ENCODE results near the gene N4BP2L2.

N4BP2L2 gene

DNA sequence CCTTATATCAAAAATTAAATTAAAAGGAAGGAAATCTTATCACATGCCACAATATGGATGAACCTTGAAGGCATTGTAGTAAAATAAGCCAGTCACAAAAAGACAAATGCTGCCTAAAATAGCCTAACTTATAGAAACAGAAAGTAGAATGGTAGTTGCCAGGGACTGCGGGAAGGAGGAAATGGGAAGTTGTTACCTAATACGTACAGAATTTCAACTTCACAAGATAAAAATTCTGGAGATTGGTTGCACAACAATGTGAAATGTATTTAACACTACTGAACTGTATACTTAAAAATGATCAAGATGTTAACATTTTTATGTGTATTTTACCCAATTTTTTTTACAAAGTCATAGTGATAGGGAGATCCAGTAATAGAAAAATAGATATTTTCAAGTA is 10.2 kb upstream of the N4BP2L2 start:
- H3K4me3 ChIP-seq (ENCODE audit: low read depth, low read length): no peak overlapping the region
- TF ChIP-seq, protein P1, sequence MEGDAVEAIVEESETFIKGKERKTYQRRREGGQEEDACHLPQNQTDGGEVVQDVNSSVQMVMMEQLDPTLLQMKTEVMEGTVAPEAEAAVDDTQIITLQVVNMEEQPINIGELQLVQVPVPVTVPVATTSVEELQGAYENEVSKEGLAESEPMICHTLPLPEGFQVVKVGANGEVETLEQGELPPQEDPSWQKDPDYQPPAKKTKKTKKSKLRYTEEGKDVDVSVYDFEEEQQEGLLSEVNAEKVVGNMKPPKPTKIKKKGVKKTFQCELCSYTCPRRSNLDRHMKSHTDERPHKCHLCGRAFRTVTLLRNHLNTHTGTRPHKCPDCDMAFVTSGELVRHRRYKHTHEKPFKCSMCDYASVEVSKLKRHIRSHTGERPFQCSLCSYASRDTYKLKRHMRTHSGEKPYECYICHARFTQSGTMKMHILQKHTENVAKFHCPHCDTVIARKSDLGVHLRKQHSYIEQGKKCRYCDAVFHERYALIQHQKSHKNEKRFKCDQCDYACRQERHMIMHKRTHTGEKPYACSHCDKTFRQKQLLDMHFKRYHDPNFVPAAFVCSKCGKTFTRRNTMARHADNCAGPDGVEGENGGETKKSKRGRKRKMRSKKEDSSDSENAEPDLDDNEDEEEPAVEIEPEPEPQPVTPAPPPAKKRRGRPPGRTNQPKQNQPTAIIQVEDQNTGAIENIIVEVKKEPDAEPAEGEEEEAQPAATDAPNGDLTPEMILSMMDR (IDR thresholded peaks at IDR 0.05; ENCODE audit: low read depth, low read length, missing control alignments): no peak
- no peak for DNase-seq (ENCODE audit: low read depth)
- in situ Hi-C loops (cut with HindIII; ENCODE audit: low sequenced_read_pairs): no loop called here

- H3K4me3 ChIP-seq (ENCODE audit: low read depth, low read length): no peak overlapping the region
- TF ChIP-seq, protein P1 (IDR thresholded peaks at IDR 0.05; ENCODE audit: low read depth, low read length, missing control alignments): no peak
- in situ Hi-C loops (cut with HindIII; ENCODE audit: low sequenced_read_pairs): no loop called here
- no peak for DNase-seq (ENCODE audit: low read depth)
Measured at GRCh38 chr13:32545083-32545482, 6.5 kb upstream of the N4BP2L2 start.

GRCh38 chr13:32542221-32542620 is 3.6 kb upstream of the N4BP2L2 start:
- TF ChIP-seq, protein P1 (IDR thresholded peaks at IDR 0.05; ENCODE audit: low read depth, low read length, missing control alignments): no peak
- in situ Hi-C loops (cut with HindIII; ENCODE audit: low sequenced_read_pairs): no loop called here
- no peak overlapping the region for H3K4me3 ChIP-seq (ENCODE audit: low read depth, low read length)
- no peak for DNase-seq (ENCODE audit: low read depth)

DNA sequence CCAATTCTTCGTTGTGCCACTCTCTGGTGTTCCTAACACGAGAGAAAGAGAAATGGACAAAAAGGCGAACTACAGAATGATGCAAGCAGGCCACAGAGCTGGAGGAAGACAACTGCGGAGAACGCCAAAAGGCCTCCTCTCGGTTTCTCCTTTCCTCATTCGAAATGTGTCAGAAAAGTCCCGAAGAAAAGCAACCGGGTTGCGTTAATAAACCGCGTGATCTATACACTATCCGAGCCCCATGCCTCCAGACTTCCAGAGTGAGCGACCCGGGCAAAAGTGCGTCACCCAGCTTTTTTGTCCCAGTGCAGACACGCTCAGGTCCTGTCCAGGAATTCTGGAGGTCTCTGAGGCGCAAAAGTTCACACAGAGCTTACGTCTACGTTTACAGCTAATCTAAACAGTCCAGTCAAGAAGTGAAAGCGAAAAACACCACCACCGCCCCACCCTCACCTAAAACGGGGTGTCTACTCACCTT is 413 bp downstream of the N4BP2L2 start:
- peak overlapping the region; percentile 84 for H3K4me3 ChIP-seq (ENCODE audit: low read depth, low read length)
- DNase-seq (ENCODE audit: low read depth): peak; percentile 15
- TF ChIP-seq, protein P1 (IDR thresholded peaks at IDR 0.05; ENCODE audit: low read depth, low read length, missing control alignments): no peak
- in situ Hi-C loops (cut with HindIII; ENCODE audit: low sequenced_read_pairs): no loop called here

DNA sequence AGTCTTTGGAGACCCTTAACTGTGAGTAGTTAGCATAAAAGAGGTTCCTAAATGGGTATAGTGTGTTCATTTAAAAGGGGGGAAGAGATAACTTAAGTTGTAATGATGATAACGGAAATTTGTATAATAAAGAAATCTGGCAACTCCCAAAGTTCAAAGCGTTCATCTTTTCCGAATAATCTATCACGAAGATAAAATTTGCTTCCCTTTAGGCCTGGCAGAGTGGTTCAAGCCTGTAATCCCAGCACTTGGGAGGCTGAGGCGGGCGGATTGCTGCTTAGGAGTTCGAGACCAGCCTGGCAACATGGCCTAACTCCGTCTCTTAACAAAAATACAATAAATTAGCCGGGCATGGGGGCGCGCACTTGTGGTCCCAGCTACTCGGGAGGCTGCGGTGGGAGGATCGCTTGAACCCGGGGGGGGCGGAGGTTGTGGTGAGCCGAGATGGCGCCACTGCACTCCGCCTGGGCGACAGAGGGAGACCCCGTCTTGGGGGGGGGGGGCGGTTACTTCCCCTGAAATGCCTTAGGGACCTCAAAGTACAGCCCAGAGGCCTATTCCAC is 934 bp downstream of the N4BP2L2 start:
- in situ Hi-C loops (cut with HindIII; ENCODE audit: low sequenced_read_pairs): no loop called here
- DNase-seq (ENCODE audit: low read depth): no peak
- H3K4me3 ChIP-seq (ENCODE audit: low read depth, low read length): peak overlapping the region; percentile 84
- TF ChIP-seq, protein P1 (IDR thresholded peaks at IDR 0.05; ENCODE audit: low read depth, low read length, missing control alignments): no peak

GRCh38 chr13:32535748-32536147 is 2.8 kb downstream of the N4BP2L2 start:
- no peak overlapping the region for H3K4me3 ChIP-seq (ENCODE audit: low read depth, low read length)
- in situ Hi-C loops (cut with HindIII; ENCODE audit: low sequenced_read_pairs): no loop called here
- TF ChIP-seq, protein P1 (IDR thresholded peaks at IDR 0.05; ENCODE audit: low read depth, low read length, missing control alignments): no peak
- DNase-seq (ENCODE audit: low read depth): no peak
